ENCODE data around the gene DNAH9.

GRCh38 chr17:11610999-11611566 lies 12.8 kb downstream of the DNAH9 start:
- TF ChIP-seq CTCF (IDR thresholded peaks at IDR 0.05) (no peak), POLR2A (IDR thresholded peaks at IDR 0.05) (no peak)
